NCI-H1694 treated with DMSO at 0.1 percent for 48 hours (cell line): Measurements from ENCODE around the gene ACRV1.
A peak's percentile ranks its signal among the peaks of the same experiment; 100 is the strongest.

Source experiments
- DNase-seq: peaks from one replicate; lab custom pipeline; 2025; lab: John Stamatoyannopoulos, UW

The ACRV1 gene

DNA sequence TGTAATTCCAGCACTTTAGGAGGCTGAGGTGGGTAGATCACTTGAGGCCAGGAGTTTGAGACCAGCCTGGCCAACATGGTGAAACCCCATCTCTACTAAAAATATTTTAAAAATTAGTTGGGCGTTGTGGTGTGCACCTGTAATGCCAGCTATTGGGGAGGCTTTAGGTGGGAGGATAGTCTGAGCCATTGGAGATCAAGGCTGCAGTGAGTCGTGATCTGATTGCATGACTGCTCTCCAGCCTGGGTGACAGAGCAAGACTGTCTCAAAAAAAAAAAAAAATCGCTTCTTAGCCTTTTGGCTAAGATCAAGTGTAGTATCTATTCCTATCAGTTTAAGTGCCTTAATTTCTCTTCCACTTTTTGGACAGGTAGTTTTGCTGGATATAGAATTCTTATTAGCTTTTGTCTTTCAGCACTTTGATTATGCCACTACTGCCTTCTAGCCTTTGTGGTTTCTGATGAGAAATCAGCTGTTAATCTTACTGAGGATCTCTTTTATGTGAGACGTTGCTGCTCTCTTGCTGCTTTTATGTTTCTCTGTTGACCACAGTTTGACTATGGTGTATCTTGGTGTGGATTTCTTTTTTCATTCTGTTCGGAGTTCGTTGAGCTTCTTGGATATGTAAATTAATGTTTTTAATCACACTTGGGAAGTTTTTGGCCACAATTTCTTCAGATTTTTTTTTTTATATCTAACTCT is 31.0 kb downstream of the ACRV1 start:
- DNase-seq, result no peak

DNA sequence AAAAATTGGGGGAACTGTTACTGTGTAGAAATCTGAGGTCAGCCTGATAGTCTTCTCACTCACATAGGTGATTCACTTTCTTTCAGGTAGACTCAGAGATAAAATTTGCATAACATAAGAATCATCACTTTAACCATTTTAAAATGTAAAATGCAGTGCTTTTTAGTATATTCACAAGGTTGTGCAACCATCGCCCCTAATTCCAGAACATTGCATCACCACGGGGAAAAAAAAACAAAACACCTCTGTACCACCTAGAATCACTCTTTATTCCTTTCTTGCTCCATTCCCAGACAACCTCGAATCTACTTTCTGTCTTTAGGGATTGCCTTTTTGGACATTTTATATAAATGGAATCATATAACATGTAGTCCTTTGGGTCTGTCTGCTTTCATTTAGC is 34.8 kb downstream of the ACRV1 start:
- no peak for DNase-seq

DNA sequence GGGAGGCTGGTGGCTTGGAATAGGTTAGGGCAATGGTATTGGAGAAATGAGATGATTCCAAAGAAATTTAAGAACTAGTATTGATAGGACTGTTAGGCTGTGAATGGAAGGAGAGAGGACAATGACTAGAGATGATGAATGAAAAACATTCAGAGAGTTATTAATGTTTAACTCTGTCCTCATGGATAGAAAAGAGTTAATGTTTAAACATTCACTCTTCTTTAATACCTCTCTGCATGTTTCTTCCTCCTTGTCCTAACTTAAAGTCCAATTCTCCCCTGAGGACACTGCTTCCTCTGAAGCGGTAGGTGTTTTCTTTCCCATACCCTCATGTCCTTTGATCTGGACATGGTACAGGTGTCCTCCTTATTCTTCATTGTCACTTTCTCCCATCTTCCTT is 42.3 kb downstream of the ACRV1 start:
- DNase-seq, result no peak

DNA sequence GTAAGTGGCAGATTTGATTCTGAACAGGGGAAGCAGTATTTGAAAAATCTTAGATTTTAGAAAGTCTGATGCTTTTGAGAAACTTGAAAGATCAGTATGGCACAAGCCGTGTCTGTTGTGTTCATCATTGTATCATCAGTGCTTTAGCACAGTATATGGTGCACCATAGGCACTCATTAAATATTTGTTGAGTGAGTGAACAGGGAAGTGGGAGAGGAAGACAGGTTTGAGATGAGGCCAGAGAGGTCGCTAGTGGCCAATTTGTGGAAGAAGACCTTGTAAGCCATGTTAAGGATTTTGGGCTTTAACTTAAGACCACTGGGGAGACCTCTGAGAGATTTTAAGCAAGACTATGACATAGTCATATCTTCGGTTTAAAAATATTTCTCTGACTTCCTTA is 42.8 kb downstream of the ACRV1 start:
- DNase-seq, result no peak

DNA sequence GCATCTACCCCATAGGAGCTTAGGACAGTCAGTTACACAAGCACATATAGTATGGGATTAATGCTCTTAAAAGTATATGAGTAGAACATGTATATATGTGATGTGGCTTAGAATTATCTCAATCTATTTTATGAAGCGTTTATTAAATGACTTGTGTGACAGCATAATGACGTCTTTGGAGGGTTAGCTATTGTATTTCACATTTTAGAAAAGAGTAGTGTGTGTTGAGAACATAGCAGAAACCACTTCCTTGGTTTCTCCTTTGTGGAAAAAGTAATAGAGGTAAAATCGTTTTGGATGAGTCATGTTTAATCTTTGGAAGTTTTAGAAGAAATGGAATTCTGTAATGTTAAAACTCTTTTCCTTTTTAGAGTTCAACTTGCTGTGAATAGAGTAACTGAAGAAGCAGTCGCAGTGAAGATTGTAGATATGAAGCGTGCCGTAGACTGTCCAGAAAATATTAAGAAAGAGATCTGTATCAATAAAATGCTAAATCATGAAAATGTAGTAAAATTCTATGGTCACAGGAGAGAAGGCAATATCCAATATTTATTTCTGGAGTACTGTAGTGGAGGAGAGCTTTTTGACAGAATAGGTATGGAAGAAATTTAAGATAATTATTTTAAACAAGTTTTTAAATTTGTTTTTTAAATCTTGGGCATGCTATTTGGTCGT is 53.3 kb downstream of the ACRV1 start:
- DNase-seq, result no peak

DNA sequence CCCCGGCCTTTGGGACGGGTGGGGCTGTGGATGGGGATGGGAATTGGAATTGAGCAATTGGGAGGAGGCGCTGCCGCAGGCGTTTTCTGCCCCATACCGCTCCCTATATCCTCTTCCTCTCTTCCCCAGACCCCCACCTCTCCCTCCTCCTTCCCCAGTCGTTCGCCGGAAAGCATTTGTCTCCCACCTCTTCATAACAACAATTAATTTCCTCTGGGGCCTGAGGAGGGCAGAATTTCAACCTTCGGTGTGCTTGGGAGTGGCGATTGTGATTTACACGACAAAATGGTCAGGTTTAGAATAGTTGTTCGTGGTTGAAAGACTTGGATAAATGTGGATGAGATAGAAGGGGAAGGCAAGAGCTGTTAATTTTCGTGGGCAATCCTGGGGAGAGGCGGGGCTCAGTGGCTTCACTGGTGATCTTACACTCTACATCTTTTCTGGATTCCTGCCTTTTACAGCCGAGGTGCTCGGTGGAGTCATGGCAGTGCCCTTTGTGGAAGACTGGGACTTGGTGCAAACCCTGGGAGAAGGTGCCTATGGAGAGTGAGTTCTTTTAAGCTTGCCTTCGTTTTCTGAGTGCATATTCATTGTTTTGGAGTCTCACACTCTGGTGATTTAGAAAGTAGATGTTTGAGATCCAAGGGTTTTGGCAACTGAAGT is 54.2 kb downstream of the ACRV1 start:
- DNase-seq, result peak; percentile 37

DNA sequence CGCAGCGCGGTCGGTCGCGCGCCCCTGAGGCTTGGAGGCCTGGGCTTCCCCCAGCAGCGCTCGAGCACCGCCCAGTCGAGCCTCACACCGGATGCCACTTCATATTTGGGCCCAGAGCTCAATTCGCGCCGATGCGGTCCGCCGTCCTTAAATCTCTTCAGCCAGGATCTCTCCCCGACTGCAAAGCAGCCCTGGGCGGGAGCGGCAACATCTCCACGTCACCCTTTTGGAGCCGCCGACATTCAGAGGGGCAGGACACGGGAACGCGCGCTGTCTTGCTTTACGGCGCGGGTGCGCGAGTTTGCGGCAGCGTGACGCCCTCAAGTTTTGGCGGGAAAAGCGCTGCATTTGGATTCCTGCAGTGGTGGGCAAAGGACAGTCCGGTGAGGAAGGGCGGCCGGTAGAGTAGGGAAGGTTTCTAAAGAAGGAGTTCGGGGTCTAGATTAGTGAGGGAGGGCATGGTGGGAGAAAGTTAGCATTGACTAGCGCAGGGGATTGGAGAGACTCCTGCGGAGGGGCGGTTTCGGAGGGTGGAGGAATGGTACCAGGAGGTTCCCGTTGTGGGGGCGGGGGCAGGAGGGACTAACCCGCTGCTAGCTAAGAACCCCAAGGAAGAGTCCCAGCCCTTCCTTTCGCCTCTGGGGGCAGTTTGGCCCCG is 54.9 kb downstream of the ACRV1 start:
- DNase-seq, result peak; percentile 54

DNA sequence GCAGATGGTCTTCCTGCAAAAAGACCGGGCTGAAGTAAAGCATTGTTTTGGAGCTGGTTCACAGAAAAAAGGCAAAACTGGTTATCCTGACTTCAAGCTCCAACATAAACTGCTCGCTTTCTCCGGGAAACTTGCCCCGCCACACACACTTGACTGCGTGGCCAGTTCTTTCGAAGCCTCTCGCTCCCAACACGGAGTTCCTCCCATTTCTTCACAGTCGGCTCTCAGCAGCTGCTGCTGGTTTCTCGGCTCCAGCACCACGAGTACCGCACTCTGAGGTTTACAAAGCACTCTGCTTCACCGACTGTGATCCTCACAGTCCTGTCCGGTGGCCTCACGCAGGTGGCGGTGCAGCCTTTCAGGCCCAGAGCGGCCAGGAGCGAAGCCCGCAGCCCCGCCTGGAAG is 55.4 kb downstream of the ACRV1 start:
- DNase-seq, result no peak

DNA sequence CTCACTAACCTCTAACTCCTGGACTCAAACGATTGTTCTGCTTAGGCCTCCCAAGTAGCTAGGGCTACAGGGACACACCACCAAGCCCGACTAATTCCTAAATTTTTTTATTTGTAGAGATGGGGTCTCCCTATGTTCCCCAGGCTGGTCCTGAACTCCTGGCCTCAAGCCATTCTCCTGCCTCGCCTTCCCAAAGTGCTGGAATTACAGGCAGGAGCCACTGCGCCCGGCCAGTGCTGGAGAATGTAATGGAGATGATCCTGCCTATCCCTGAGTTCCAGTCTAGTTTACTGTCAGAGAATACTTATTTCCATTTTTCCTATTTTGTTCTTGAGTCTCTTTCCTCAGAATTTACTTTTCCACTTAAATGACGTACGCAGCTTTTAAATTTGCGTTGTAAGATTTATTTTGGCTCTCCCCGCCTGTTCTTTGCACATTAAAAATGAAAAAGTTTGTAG is 55.9 kb downstream of the ACRV1 start, which contains the start of gene CHEK1:
Gene CHEK1, plus strand, starts transcription at position 408 of the 458 bp plus-strand sequence. CDS start 1,606 bp downstream, outside the sequence.
- no peak for DNase-seq

DNA sequence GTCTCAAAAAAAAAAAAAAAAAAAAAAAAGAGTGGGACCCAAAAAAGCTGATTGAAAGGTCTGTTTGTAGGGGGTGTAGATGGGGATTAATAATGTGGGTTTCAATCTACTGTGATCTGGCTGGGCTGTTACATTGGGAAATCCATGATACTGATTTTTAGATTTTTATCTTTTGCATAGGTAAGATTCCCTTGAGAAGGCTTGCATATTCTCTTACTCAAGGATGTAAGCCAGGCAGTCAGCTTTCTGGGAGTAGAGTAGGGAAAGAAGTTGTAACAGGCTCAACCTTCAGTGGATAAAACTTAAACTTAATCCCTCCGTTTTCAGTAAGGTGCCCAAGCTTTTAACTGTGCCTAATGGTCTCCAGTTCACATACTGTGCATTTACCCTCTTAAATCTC is 57.6 kb downstream of the ACRV1 start:
- no peak for DNase-seq

DNA sequence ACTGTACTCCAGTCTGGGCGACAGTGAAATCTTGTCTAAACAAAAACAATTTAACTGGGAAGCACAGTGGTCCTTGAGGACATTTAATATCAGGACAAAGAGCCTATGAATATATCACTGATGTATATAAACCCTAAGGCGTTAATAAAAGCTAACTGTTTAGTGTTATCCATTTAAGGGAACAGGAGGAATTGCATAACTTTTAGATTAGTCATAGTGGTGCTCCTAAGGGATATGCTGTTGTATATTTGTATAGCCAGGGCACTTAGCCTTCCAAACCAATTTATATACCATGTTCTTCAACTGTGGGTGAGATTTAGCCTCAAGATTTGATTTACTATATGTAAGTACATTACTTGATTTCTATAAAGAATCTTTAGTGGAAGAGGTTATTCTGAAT is 58.7 kb downstream of the ACRV1 start:
- no peak for DNase-seq
